GM12864 (cell line): ENCODE data around the gene STARD9.
A peak's percentile ranks its signal among the peaks of the same experiment; 100 is the strongest.
"Not testable (repeated sequence)": the region's sequence is repeated elsewhere in the genome, so short reads cannot be mapped to it uniquely, and the experiment has no call there.

Experiments
- DNase-seq: peaks from one replicate; pipeline ENCODE4 v3.0.0-alpha.2; 2011; ENCODE audit warnings: low read depth
- H3K4me3 ChIP-seq: 2 replicates; pipeline ENCODE4 v1.5.1; 2011; ENCODE audit warnings: mild to moderate bottlenecking, low read depth, low read length, control low read depth
- TF ChIP-seq, protein P1 (sequence below): IDR thresholded peaks from 2 replicates; pipeline ENCODE4 v1.5.1; 2011; ENCODE audit warnings: low read depth, mild to moderate bottlenecking, moderate library complexity, low read length, control low read depth, inconsistent platforms; ENCODE audit errors: missing control alignments

The STARD9 gene

DNA sequence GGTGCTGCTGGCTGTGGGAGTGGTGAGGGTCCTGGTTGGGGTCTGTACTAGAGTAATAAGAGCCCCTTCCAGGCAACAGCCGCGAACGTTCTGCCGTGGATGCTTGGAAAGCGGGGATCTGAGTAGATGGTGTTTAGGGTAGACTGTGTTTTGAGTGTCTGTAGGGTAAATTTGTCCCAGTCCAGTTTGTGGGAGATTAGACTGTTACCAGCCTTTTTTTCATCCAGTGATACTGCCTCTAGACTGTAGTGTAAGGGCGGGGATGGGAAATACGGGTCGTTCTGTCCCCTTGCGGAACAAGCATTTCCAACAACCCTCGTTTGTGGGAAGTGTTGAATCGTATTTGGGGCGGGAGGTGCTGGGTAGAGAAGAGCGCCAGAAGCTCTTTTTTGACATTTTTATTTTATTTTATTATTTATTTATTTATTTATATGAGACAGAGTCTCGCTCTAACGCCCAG lies 26.3 kb upstream of the STARD9 start:
- peak; percentile 8 for DNase-seq
- H3K4me3 ChIP-seq, result peak overlapping the region; percentile 90
- TF ChIP-seq, protein P1, sequence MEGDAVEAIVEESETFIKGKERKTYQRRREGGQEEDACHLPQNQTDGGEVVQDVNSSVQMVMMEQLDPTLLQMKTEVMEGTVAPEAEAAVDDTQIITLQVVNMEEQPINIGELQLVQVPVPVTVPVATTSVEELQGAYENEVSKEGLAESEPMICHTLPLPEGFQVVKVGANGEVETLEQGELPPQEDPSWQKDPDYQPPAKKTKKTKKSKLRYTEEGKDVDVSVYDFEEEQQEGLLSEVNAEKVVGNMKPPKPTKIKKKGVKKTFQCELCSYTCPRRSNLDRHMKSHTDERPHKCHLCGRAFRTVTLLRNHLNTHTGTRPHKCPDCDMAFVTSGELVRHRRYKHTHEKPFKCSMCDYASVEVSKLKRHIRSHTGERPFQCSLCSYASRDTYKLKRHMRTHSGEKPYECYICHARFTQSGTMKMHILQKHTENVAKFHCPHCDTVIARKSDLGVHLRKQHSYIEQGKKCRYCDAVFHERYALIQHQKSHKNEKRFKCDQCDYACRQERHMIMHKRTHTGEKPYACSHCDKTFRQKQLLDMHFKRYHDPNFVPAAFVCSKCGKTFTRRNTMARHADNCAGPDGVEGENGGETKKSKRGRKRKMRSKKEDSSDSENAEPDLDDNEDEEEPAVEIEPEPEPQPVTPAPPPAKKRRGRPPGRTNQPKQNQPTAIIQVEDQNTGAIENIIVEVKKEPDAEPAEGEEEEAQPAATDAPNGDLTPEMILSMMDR, result no peak

DNA sequence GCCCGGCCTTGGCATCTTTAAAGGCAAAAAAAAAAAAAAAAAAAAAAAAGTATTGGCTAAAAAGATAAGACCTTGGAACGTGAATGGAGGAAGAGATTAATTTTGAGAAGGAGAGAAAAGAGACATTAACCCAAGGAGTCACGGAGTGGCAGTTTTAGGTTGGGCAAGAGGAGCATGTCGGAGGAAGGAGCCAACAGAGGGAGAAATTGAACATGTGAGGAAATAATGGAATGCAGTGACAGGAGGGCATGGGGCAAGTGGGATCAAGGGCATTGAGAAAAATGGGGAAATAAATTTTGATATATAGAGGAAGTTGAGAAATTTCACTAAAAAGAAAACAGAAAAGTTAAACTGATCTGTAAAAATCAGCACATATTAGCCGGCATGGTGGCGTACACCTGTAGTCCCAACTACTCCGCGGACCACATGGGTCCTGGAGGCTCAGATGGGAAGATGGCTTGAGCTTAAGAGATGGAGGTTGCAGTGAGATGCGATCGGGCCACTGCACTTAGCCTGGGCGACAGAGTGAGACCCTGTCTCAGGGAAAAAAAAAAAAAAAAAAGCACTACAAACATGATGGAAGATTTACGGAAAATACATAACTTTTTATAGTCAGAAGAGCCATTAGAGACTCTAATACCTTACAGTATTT lies 25.5 kb upstream of the STARD9 start:
- H3K4me3 ChIP-seq, result peak overlapping the region; percentile 90
- DNase-seq, result no peak
- TF ChIP-seq, protein P1, result no peak

DNA sequence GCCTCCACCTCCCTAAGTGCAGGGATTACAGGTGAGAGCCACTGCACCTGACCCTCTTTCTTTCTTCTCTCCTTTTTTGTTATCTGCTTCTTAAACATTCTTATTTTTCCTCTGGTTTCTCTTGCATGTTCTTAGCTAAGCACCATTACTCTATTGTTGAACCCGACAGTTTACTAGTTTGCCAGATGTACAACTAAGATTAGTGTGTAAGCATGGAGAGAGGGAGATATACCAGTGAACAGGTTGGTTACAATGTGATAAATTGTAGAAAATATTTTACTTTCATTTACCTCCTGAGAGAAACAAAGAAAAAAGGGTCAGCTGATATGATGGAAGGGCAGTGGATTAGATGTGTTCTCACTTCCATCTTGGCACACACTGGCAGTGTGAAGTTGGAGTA lies 21.9 kb upstream of the STARD9 start:
- TF ChIP-seq, protein P1, result no peak
- DNase-seq, result no peak
- no peak overlapping the region for H3K4me3 ChIP-seq

DNA sequence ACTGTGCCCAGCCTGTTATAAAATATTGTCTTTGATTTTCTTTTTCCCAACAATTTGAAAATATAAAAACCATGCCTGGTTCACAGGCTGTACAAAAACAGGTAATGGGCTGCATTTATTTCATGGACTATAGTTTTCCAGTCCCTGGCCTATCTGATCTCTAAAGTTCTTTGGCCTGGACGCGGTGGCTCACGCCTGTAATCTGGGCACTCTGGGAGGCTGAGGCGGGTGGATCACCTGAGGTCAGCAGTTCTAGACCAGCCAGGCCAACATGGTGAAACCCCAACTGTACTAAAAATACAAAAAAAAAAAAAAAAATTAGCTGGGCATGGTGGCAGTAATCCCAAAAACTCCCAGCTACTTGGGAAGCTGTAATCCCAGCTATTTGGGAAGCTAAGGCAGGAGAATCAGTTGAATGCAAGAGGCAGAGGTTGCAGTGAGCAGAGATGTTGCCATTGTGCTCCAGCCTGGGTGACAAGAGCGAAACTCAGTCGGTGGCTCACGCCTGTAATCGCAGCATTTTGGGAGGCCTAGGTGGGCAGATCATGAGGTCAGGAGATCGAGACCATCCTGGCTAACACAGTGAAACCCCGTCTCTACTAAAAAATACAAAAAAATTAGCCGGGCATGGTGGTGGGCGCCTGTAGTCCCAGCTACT lies 18.7 kb upstream of the STARD9 start:
- H3K4me3 ChIP-seq, DNase-seq: not testable (repeated sequence)

DNA sequence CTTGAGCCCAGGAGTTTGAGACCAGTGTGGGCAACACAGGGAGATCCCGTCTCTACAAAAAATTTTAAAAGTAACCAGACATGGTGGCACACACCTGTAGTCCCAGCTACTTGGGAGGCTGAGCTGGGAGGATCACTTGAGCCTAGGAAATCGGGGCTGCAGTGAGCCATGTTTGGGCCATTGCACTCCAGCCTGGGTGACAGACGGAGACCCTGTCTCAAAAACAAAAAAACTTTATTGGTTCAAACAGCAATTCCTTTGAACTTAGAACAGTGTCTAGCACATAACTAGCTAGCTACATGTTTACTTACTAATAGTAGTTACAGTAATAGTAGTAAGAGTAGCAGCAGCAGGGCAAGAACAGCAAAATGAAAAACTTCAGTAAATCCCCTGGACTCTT lies 16.7 kb upstream of the STARD9 start:
- TF ChIP-seq, protein P1, result no peak
- H3K4me3 ChIP-seq, result no peak overlapping the region
- DNase-seq, result no peak

DNA sequence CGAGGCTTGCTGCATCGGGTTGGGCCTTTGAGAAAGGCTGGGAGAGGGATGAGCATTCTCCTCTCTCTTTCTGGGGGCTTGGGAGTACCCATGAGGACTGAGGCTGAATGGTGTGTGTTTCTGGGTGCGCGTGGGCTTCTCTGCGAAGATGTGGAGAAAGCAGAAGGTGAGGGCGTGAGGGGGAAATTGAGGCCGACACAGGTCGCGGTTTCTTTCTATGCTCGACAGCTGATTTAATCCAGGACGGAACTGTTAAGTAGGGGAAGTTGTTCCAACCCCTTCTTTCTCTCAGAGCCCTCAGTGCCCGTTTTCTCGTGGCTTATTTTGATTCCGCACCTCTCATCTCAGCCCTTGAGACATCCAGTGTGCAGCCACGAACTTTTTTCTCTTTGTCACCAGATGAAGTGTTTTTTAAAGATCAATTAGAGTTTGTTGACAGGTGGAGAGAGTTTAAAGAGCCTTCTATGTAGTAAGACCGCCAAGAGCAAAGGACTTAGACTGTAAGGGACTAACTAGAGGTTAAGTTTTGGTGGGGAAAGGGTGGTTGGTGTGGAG lies 711 bp downstream of the STARD9 start:
- TF ChIP-seq, protein P1, result no peak
- peak overlapping the region; percentile 71 for H3K4me3 ChIP-seq
- DNase-seq, result no peak

DNA sequence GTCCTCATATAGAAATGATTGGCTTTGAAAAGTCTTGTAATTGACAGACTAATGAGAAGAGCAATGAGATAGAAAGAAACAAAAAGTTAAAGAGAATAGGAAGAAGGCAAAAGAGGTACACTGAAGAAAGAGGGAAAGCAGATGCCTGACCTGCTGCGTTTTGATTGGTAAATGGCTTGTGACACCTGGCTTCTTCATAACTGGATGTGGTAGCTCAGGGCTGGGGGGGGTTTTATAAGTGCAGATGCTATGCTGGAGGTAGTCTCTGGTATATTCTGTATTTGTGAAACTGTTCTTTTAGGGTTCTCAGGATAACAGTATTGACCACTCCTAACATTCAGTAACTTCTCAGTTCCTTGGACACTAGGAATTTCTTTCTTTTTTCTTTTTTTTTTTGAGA lies 1.4 kb downstream of the STARD9 start:
- DNase-seq, result no peak
- H3K4me3 ChIP-seq, result peak overlapping the region; percentile 71; the same call in 1 of the 2 replicates
- TF ChIP-seq, protein P1, result no peak
